ENCODE results near the gene GALNT13.

Gene GALNT13

DNA sequence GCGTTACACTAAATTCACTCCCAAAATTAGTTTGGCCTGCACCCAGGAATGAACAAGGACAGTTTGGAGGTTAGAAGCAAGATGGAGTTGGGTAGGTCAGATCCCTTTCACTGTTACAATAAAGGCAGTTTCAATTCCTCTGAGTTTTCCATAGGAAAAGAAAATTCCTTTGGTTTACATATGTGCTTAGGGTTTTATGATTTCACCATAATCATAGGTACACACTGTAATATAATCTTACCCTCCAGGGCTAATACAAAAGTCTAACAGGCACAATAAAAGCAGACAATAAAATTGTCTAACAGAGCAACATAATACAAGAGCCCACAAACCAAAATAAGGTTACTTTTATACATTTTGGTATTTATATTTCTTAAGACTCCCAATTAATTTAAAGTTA lies 435.3 kb downstream of the GALNT13 start:
- ChIA-PET POLR2A (no interaction called here), CTCF (no interaction called here)
- TF ChIP-seq, protein P1, sequence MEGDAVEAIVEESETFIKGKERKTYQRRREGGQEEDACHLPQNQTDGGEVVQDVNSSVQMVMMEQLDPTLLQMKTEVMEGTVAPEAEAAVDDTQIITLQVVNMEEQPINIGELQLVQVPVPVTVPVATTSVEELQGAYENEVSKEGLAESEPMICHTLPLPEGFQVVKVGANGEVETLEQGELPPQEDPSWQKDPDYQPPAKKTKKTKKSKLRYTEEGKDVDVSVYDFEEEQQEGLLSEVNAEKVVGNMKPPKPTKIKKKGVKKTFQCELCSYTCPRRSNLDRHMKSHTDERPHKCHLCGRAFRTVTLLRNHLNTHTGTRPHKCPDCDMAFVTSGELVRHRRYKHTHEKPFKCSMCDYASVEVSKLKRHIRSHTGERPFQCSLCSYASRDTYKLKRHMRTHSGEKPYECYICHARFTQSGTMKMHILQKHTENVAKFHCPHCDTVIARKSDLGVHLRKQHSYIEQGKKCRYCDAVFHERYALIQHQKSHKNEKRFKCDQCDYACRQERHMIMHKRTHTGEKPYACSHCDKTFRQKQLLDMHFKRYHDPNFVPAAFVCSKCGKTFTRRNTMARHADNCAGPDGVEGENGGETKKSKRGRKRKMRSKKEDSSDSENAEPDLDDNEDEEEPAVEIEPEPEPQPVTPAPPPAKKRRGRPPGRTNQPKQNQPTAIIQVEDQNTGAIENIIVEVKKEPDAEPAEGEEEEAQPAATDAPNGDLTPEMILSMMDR (IDR thresholded peaks at IDR 0.05; ENCODE audit: insufficient read depth, low read length, missing control alignments), result no peak
- no peak for DNase-seq (ENCODE audit: low read depth, low spot score)
- no peak overlapping the region for H3K4me3 ChIP-seq (ENCODE audit: low read depth, low read length)

- H3K4me3 ChIP-seq (ENCODE audit: low read depth, low read length), result no peak overlapping the region
- TF ChIP-seq, protein P1 (IDR thresholded peaks at IDR 0.05; ENCODE audit: insufficient read depth, low read length, missing control alignments), result no peak
- ChIA-PET CTCF (no interaction called here), POLR2A (no interaction called here)
- DNase-seq (ENCODE audit: low read depth, low spot score), result no peak
Observed at GRCh38 chr2:154324601-154325000, 452.9 kb downstream of the GALNT13 start.

DNA sequence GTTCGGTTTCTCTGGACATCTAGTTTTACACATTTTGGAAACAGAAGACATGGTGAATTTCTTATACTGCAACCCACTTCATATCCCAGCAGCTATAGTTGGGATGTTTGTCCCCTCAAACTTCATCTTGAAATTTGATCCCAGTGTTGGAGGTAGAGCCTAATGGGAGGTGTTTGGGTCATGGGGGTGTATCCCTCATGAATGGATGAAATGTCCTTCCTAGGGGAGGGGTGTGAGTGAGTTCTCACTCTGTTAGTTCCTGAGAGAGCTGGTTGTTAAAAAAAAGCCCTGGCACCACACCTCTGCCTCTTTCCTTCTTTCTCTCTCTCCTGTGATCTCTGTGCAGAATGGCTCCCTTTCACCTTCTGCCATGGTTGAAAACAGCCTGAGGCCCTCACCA lies 457.8 kb downstream of the GALNT13 start:
- ChIA-PET POLR2A (no interaction called here), CTCF (no interaction called here)
- H3K4me3 ChIP-seq (ENCODE audit: low read depth, low read length), result no peak overlapping the region
- no peak for DNase-seq (ENCODE audit: low read depth, low spot score)
- TF ChIP-seq, protein P1 (IDR thresholded peaks at IDR 0.05; ENCODE audit: insufficient read depth, low read length, missing control alignments), result no peak

DNA sequence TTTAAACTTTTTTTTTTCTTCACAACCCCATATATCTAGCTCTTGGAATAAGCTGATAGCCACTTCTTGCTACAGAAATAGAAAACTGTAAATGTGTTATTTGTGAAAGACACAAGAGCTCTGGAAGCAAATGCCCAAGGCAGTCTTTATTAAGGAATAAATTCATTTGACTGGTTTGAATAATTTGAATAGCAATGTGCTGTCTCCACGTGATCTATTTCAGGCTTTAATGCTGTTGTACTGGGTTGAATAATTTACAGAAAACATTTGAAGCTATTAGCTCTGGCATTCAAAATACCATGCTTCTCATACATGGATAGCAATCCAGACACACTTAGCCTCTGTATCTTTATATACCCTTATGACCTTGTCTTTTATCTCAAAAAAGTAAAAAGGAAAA lies 460.1 kb downstream of the GALNT13 start:
- no peak overlapping the region for H3K4me3 ChIP-seq (ENCODE audit: low read depth, low read length)
- TF ChIP-seq, protein P1 (IDR thresholded peaks at IDR 0.05; ENCODE audit: insufficient read depth, low read length, missing control alignments), result no peak
- ChIA-PET CTCF (no interaction called here), POLR2A (no interaction called here)
- no peak for DNase-seq (ENCODE audit: low read depth, low spot score)

DNA sequence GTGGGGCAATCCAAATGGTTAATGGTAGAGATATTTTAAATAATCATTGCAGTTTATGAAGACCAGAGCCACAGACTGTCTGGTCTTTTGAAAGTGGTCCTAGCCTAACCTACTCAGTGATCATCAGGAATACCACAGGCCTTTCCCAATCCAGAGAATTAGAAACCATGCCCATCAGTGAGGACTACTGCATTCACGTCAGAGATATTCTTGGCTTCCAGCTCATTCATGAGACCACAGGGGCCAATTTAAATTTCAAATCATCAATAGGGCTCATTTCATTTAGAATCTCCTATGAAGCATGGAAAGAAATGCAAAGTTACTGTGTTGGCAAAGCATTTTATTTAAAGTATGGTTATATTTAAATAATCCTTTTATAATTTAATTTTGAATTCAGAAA lies 464.5 kb downstream of the GALNT13 start:
- CTCF ChIA-PET, result no interaction called here
- TF ChIP-seq, protein P1 (IDR thresholded peaks at IDR 0.05; ENCODE audit: insufficient read depth, low read length, missing control alignments), result no peak
- POLR2A ChIA-PET, result no interaction called here
- no peak for DNase-seq (ENCODE audit: low read depth, low spot score)
- H3K4me3 ChIP-seq (ENCODE audit: low read depth, low read length), result no peak overlapping the region

GRCh38 chr2:154338352-154338967 lies 466.7 kb downstream of the GALNT13 start:
- TF ChIP-seq, protein P1 (IDR thresholded peaks at IDR 0.05; ENCODE audit: insufficient read depth, low read length, missing control alignments), result no peak
- DNase-seq (ENCODE audit: low read depth, low spot score), result no peak
- ChIA-PET CTCF (no interaction called here), POLR2A (no interaction called here)
- no peak overlapping the region for H3K4me3 ChIP-seq (ENCODE audit: low read depth, low read length)
